NCI-H2227 (cell line): ENCODE data around the gene FAM240A.

Experiments
- DNase-seq: peaks from one replicate; lab custom pipeline; 2025; ENCODE audit not compliant: unreplicated experiment; lab: John Stamatoyannopoulos, UW

The FAM240A gene

DNA sequence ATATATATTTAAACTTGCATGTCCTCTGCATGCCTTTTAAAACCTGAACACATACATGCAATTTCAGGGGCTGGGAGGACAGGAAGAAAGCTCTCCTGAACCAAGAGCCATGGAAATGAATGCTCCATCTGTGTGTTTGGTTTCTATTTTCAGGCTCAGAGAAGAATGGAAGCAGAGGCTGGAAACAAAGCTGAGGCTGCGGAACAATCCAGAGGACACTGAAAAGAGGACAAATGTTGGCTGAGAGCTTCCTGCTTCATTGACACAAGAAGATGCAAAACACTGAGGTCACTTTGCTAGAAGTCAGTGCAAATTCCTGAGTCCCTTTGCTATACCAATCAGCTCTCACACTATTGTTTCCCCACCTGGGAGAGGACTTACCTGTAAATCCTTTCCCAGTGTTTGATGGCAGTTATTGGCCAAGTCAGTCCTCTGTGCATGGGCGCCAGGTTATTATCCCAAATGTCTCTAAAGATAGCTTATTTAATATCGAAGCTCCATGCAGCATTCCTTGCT lies 12.7 kb downstream of the FAM240A start:
- DNase-seq = no peak

- no peak for DNase-seq
Observed at GRCh38 chr3:46626039-46626438, 13.7 kb downstream of the FAM240A start.

- no peak for DNase-seq
Observed at GRCh38 chr3:46627078-46627477, 14.8 kb downstream of the FAM240A start.

GRCh38 chr3:46628901-46629369 lies 16.6 kb downstream of the FAM240A start:
- no peak for DNase-seq

DNA sequence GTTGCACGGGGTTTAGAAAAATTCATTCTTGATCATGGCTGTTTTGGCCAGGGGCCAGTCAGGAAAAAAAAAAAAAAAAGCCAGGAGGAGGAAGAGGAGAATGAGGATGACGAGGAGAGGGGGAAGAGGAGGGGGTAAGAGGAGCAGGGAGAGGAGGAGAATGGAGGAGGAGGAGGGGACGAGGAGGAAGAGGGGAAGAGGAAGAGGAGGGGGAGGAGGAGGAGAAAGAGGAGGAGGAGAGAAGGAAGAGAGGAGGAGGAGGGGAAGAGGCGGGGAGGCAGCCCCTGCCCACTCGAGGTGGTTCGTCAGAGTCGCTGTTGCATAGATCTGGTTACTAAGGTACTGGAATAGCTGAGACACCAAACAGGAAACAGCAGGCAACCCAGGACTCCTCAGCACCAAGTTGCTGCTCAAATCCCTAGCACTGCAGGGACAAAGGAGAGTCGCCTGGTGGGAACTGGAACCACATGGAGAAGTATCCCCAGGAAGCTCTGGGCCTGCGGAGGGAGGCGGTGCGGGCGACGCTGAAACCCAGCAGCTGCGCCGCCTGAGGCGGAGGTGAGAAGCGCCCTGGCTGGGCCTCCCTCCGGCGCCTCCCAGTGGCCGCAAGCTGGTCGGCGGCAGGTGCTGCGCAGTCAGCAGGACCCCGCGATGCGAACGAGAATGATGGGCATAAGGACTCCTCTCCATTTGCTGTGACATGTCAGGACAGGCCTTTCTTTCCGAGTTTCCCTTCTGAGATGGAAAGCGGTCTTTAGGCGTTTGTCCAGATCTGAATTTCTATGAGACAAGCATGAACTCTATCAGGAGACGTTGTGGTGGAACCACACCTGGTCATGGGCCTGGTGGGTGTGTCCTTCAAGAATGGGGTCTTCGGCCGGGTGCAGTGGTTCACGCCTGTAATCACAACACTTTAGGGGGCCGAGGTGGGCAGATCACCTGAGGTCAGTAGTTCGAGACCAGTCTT lies 17.5 kb downstream of the FAM240A start:
- peak; percentile 63 for DNase-seq

DNA sequence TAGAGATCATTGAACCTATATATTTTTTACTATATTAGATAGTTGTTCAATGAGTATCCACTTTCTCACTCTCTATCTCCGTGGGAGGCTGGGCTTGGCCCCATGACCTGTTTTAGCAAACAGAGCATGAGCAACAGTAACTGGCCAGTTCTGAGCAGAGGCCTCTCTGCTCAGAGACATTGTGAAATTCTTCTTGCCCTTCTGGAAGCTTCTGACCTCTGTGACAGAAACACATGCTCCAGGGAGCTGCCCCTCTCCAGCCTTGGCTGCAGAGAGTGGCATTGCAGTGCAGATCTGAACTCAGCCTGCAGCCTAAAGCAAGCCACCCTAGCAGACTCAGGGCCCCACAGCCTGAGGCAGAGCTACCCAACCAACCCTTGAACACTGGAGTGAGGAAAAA lies 20.5 kb downstream of the FAM240A start:
- DNase-seq = no peak

GRCh38 chr3:46634856-46635255 lies 22.5 kb downstream of the FAM240A start:
- no peak for DNase-seq

DNA sequence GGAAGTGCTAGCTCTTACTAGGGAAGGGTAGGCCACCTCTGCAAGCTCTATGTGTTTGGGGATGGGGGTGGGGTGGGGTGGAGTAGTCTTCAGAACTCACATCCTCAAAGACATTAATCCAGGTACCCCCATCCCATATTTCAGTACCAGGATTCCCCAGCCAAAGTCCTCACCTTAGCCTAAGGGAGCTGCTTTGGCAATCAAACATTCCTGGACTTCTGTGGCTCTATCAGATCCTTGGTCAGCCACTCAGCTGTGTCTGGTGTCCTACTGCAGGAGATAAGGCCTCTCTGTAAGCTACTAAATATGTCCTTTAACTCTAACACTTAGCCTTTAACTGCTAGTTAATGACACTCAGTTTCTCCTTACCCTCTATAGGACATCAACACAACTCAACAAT lies 26.9 kb downstream of the FAM240A start:
- DNase-seq = no peak

GRCh38 chr3:46640927-46641326 lies 28.6 kb downstream of the FAM240A start:
- DNase-seq = no peak

GRCh38 chr3:46642971-46643370 lies 30.6 kb downstream of the FAM240A start:
- DNase-seq = no peak

GRCh38 chr3:46643701-46644100 lies 31.4 kb downstream of the FAM240A start:
- no peak for DNase-seq

DNA sequence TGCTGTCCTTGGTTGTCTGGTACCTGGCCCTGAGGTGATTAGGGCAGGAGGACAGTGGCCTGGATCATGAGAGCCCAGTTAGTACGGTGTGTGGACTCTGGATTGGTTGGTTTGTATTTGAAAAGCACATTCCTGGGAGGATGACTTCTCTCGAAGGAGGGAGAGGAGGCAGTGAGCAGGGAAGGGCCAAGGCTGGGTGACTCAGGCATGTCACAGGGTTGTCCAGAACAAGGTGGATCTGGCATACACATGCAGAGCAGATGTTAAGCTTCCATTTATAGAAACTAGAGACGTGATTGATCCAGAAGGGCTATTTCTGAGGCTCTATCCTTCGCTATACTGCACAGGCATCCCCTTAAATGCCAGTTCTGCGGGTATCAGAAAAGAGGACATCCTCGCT lies 34.4 kb downstream of the FAM240A start:
- no peak for DNase-seq

GRCh38 chr3:46648096-46648495 lies 35.8 kb downstream of the FAM240A start:
- no peak for DNase-seq

- DNase-seq = no peak
Observed at GRCh38 chr3:46649436-46649835, 37.1 kb downstream of the FAM240A start.

DNA sequence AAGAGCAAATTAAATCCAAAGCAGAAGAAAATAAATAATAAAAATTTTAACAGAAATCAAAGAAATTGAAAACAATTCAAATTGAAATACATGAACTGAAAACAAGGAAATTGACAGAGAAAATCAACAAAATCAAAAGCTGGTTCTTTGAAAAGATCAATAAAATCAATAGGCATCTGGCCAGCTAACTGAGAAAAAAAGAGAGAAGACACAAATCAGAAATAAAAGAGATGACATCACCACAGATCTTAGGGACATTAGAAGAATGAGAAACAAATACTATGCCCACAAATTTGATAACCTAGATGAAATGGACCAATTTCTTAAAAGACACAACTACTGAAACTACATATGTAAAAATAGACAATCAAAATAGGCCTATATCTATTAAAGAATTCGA lies 38.8 kb downstream of the FAM240A start:
- DNase-seq = no peak

GRCh38 chr3:46655271-46655670 lies 42.9 kb downstream of the FAM240A start:
- no peak for DNase-seq

DNA sequence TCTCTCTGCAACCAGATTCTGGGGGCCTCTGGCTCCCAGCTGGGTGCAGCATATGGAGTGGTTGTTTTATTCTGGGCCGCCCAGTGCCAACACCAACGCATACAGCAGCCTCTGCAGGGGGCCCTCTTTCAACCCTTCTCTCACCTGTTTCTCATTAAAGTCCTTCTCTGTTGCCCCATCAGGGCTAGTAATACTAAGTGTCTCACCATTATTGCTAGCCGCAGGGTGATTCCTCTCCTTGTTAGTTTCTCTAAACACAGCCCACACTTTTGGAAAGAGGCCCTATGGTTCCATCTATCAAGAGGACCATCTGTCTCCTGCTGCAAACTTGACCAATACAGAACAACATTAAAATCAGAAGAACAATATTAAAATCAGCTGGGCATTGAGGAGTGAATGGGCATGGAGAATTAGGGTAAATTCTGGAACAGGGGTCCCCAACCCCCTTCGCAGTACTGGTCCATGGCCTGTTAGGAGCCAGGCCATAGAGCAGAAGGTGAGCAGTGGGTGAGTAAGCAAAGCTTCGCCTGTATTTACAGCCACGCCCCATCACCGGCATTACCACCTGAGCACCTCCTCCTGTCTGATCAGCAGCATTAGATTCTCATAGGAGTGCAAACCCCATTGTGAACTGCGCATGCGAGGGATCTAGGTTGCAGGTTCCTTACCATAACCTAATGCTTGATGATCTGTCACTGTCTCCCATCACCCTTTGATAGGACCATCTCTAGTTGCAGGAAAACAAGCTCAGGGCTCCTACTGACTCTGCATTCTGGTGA lies 44.6 kb downstream of the FAM240A start:
- DNase-seq = no peak

DNA sequence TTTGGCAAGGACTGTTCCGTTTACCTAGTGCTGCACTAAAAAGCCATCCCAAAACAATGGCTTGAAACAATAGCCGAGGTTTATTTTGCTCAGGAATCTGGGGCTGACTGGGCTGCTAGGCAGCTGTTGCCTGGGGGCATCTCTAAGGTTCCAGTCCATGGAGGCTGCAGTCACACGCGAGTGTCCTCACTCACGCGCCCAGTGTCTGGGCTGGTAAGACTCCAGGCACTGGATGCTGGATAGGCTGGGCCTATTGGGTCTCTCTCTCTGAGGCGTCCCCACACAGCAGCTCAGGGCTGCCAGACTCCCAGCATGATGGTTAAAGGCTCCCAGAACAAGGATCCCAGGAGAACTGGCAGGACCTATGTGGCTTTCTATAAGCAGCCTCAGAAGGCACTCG lies 47.0 kb downstream of the FAM240A start:
- peak; percentile 6 for DNase-seq

DNA sequence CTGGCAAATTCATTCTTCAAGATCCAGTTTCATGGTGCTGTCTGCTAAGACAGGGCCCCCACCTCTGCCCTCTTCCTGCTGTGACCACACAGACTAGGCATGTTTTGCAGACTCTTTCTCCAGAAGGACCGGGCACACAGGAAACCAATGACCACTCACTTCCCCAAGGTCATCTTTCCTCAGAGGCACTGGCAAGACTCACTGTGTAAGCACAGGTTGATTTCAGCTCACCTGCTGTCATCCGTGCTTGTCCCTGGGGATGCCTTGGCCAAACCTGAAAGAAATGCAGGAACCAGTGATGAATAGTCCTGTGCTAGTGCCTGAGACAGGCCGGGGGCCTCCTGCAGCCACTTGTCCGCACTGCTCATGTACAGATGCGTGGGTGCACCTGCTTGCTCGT lies 47.7 kb downstream of the FAM240A start:
- DNase-seq = no peak

DNA sequence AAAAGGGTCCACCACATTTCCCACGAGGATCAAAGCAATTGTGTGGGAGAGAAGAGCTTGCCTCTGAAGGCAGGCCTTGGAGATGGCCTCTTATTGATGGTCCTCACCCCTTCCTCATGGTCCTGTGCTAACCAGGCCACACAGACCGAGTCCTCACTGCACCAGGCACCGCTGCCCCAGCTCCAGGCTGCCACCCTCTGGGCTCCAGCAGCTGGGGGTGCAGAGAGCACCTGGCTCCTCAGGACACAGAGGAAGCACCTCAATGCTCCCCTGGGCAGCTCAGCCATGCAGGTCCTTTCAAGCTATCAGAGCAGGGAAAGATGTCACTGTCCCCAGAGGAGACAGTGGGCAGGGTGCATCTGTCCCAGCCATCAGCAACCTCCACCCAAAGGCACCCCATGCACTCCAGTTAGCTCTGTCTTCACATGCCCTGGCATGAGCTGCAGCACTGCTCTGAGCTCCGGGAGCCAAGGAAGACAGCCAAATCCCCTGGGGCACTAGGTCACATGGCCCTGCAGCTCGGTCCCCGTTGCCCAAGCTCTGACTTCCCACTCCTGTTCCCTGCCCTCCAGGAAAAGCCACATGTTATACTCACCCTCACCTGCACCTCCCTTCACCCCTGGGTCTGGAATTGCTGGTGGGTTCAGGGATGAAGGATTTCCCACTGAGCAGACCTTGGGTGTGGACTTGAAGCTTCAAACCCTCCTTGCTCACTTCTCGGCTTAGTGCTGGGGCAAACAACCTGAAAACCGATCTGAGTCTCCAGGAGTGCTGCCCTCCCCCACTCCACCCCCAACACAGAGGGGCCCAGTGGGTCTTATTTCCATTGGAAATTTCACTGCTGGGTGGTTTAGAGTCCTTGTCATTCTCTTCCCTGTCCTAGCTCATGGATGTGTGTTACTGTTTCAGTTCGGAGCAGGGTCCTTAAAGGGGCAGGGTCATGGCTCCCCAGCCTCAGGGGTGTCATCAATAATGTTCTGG lies 48.5 kb downstream of the FAM240A start:
- no peak for DNase-seq
